ENCODE data around the gene PKD1L1. TPM values are rescaled to one million over a fixed set of nuclear protein-coding genes. Genes with fewer than 3 reads are reported as not detected.

Gene PKD1L1
- total RNA-seq, 4 donors from 2014 or later = 0.44 to 8.4 (median 0.82) TPM

DNA sequence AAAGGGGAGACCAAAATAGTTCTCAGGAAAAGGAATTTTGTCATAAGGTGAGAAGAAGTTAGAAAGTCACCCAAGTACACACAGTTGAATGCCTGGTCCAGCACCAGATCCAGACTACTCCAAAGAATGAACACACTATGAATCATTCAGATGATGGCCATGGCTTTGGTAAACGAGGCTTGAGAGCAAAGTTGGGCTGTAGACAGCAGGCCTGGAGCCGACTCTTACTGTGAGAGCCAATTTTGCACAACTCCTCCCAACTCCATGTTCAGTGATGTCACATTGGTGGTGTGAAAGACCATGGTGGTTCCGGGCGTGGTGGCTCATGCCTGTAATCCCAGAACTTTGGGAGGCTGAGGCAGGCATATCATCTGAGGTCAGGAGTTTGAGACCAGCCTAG, 131.6 kb downstream of the PKD1L1 start:
- H3K27ac ChIP-seq = no peak overlapping the region
- no peaks in the 10 kb centered on the region for H3K36me3 ChIP-seq
- no peak for DNase-seq (ENCODE audit: low spot score in 2 of 2)
- no peak for TF ChIP-seq EP300 (IDR thresholded peaks at IDR 0.05)
- no peak for TF ChIP-seq POLR2A (IDR thresholded peaks at IDR 0.05)
- TF ChIP-seq, protein P1, sequence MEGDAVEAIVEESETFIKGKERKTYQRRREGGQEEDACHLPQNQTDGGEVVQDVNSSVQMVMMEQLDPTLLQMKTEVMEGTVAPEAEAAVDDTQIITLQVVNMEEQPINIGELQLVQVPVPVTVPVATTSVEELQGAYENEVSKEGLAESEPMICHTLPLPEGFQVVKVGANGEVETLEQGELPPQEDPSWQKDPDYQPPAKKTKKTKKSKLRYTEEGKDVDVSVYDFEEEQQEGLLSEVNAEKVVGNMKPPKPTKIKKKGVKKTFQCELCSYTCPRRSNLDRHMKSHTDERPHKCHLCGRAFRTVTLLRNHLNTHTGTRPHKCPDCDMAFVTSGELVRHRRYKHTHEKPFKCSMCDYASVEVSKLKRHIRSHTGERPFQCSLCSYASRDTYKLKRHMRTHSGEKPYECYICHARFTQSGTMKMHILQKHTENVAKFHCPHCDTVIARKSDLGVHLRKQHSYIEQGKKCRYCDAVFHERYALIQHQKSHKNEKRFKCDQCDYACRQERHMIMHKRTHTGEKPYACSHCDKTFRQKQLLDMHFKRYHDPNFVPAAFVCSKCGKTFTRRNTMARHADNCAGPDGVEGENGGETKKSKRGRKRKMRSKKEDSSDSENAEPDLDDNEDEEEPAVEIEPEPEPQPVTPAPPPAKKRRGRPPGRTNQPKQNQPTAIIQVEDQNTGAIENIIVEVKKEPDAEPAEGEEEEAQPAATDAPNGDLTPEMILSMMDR (IDR thresholded peaks at IDR 0.05) = no peak
- H3K9me3 ChIP-seq = no peaks in the 10 kb centered on the region
- 66 to 76% methylated on average over 4 of the region's 4 CpGs for WGBS, 2 donors
- peaks cover 0 to 44% (median 0%) of the 10 kb centered on the region in 4 donors for H3K4me1 ChIP-seq
- H3K4me3 ChIP-seq = no peak overlapping the region
- no peaks in the 10 kb centered on the region for H3K27me3 ChIP-seq

DNA sequence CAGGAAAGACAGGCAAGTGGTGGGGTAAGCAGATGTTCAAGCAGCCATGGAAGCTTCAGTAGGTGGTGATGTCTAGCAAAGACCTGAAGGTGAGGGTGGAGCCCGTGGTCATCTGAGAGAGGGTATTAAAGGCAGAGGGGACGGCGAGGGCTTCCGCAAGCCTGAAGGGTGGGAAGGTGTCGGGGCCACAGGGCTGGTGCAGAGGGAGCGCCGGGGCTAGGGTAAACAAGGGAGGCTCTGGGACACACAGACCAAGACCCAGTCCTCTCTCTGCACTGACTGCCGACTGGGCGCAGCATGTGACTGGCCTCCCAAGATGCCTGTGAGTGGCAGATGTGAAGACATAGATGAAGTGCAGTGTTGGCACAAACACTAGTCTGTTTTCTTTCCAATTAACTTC, 132.4 kb downstream of the PKD1L1 start:
- no peaks in the 10 kb centered on the region for H3K36me3 ChIP-seq
- WGBS, 2 donors = 82 to 83% methylated on average over 9 of the region's 9 CpGs
- peaks cover 0 to 44% (median 0%) of the 10 kb centered on the region in 4 donors for H3K4me1 ChIP-seq
- no peak for DNase-seq (ENCODE audit: low spot score in 2 of 2)
- H3K27ac ChIP-seq = no peak overlapping the region
- no peak overlapping the region for H3K4me3 ChIP-seq
- H3K9me3 ChIP-seq = no peaks in the 10 kb centered on the region
- H3K27me3 ChIP-seq = no peaks in the 10 kb centered on the region
- TF ChIP-seq POLR2A (IDR thresholded peaks at IDR 0.05) (no peak), EP300 (IDR thresholded peaks at IDR 0.05) (no peak)
- TF ChIP-seq, protein P1 (IDR thresholded peaks at IDR 0.05) = no peak

DNA sequence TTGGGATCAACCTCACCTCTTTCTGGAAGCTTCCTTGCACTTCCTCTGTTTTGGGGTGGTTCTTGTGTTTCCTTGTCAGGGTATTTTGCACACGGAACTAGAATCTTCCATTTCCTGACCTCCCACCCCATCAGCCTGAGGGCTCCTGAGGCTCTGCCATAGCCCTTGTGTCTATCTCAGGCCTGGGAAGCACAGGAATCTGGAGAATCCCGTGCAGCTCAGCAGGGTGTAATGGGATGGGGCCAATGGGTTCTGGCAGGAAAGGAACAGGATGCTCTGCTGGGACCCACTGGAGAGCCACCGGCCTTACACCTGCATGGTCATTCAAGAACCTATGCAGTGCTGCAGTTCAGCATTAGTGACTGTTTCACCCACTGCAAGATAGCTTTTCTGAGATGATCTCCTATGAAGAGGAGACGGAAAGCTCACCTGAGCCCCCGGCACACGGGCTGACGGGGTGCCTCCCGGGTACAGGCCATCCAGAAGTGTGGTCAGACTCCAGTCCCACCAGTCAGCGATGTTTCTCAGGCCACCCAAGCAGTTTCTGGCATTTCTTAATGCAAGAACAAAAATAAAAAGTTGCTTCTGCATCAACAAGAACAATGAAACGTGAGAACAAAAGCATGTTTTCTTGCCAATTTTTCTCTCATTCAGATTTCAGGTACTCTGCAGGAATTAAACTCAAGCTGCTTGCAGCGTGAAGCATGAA, 133.2 kb downstream of the PKD1L1 start:
- no peak for TF ChIP-seq POLR2A (IDR thresholded peaks at IDR 0.05)
- no peak for TF ChIP-seq EP300 (IDR thresholded peaks at IDR 0.05)
- TF ChIP-seq, protein P1 (IDR thresholded peaks at IDR 0.05) = no peak
- WGBS, 2 donors = 81 to 85% methylated on average over 11 of the region's 11 CpGs
- Histone ChIP-seq H3K27me3 (no peaks in the 10 kb centered on the region), H3K36me3 (no peaks in the 10 kb centered on the region), H3K4me3 (no peak overlapping the region), H3K9me3 (no peaks in the 10 kb centered on the region), H3K4me1 (peaks cover 0 to 44% (median 0%) of the 10 kb centered on the region in 4 donors), H3K27ac (no peak overlapping the region)
- no peak for DNase-seq (ENCODE audit: low spot score in 2 of 2)

DNA sequence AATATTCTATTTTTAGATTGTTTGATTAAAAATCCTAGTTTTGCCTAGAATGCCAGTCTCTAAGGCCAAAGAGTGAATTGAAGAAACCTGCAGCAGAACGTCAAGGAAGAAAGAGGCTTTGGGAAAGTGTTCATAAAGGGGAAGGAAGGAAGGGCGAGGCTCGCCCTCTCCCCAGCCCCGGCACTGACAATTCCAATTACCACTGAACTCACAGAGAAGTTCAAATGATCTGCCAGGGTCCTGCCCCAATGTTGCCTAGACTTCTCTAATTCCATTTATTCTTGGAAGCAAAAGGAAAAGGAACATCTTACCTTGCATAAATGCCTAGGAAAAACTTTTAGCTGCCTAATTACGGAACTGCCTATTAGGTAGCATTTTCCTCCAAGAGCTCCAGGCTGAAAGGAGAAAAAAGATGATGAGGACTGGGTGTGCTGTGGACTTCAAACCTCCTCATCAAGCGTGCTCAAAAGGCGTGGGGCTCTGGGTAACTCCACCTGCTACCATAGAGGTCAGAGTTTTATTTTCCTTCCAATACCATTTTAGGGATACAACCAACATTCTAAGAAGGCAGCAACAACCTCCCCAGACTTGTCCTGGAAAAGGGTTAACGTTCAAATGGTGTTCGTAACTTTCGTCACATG, 134.5 kb downstream of the PKD1L1 start:
- WGBS, 2 donors = 78 to 79% methylated on average over 10 of the region's 10 CpGs
- Histone ChIP-seq H3K36me3 (no peaks in the 10 kb centered on the region), H3K4me3 (no peak overlapping the region), H3K9me3 (no peaks in the 10 kb centered on the region), H3K27ac (no peak overlapping the region), H3K27me3 (no peaks in the 10 kb centered on the region), H3K4me1 (peaks cover 0 to 36% (median 0%) of the 10 kb centered on the region in 4 donors)
- no peak for DNase-seq (ENCODE audit: low spot score in 2 of 2)
- TF ChIP-seq EP300 (IDR thresholded peaks at IDR 0.05) = peak in 1 of 2 donors; percentile 38
- TF ChIP-seq, protein P1 (IDR thresholded peaks at IDR 0.05) = no peak

DNA sequence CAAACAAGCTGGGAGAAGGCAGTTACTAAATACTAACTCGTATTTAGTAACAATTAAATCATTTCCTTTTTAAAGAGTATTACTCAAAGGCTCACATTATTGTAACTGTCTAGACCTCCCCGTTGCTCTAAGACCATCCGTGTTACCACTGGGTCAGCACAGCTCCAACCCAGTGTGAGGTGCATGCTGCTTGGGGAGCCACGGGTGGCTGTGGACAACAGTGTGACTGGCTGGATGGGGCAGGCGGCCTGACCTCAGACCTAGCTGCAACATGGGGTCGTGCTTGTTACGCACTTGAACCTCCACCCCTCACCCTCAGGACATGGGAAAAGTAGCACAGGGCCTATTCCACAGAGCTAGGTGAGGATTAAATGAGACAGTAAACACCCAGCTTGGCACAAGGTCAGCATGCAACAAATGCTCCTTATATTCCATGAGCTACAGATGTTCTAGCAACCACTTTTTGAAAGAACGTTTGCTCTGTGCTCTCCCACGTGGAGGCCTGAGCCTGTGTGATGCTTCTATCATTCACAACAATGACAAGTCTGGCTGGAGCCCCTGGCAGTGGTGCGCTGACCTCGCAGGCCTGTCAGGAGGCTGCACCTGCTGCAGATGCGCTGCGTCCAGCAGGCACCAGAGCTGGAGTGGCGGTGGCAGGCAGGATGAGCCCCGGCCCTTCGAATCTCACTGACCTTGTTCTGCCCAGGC, 135.7 kb downstream of the PKD1L1 start:
- Histone ChIP-seq H3K36me3 (no peaks in the 10 kb centered on the region), H3K27ac (no peak overlapping the region), H3K4me3 (no peak overlapping the region), H3K27me3 (no peaks in the 10 kb centered on the region), H3K9me3 (no peaks in the 10 kb centered on the region), H3K4me1 (peaks cover 0 to 25% (median under 1%) of the 10 kb centered on the region in 4 donors)
- WGBS, 2 donors = 78 to 79% methylated on average over 16 of the region's 16 CpGs
- TF ChIP-seq EP300 (IDR thresholded peaks at IDR 0.05) (no peak), POLR2A (IDR thresholded peaks at IDR 0.05) (no peak)
- TF ChIP-seq, protein P1 (IDR thresholded peaks at IDR 0.05) = no peak
- no peak for DNase-seq (ENCODE audit: low spot score in 2 of 2)
